HUES48 (cell line): ENCODE results near the gene CXCR3.
"Not testable (repeated sequence)": the region's sequence is repeated elsewhere in the genome, so short reads cannot be mapped to it uniquely, and the experiment has no call there.

Experiments used
- H3K27ac ChIP-seq: one replicate; pipeline ENCODE4 v1.7.0; 2013; ENCODE audit warnings: low read depth, low read length, inconsistent platforms
- H3K27me3 ChIP-seq: 2 replicates; pipeline ENCODE4 v1.6.1; 2013; ENCODE audit warnings: mild to moderate bottlenecking, low read length; ENCODE audit not compliant: control insufficient read depth, insufficient read depth
- H3K36me3 ChIP-seq: 2 replicates; pipeline ENCODE4 v1.6.1; 2013; ENCODE audit warnings: low read length; ENCODE audit not compliant: control insufficient read depth, insufficient read depth
- H3K4me1 ChIP-seq: 2 replicates; pipeline ENCODE4 v1.6.1; 2013; ENCODE audit warnings: mild to moderate bottlenecking, low read length; ENCODE audit not compliant: control insufficient read depth, insufficient read depth
- H3K4me3 ChIP-seq: 2 replicates; pipeline ENCODE4 v1.5.1; 2013; ENCODE audit warnings: mild to moderate bottlenecking, low read depth, low read length
- H3K9ac ChIP-seq: 2 replicates; pipeline ENCODE4 v1.6.1; 2013; ENCODE audit warnings: mild to moderate bottlenecking, low read depth, low read length, moderate library complexity
- H3K9me3 ChIP-seq: 2 replicates; pipeline ENCODE4 v1.6.1; 2013; ENCODE audit warnings: low read length; ENCODE audit not compliant: control insufficient read depth, insufficient read depth

The CXCR3 gene

DNA sequence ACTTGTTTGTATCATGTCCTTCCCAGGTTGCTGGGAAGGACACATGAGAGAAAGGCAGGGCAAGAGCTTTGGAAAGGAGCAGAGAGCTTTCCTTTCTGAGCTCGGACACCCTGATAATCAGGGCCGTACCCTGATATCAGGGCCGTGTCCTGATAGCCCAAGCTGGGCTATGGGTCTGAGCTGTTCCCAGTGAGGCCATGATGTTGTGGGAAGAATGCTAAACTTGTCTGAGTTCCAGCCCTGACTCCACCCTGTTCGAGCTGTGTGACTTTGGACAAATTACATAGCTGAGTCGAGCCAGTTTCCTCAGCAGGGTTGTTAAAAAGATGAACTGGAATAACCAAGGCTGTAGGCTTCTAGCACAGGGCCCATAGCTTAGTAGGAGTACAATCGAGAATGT, 3.3 kb upstream of the CXCR3 start:
- no peaks in the 10 kb centered on the region for H3K4me1 ChIP-seq
- H3K9ac ChIP-seq, result no peak overlapping the region
- H3K36me3 ChIP-seq, result no peaks in the 10 kb centered on the region
- H3K4me3 ChIP-seq, result no peak overlapping the region
- H3K27me3 ChIP-seq, result no peaks in the 10 kb centered on the region
- peaks cover 33% of the 10 kb centered on the region for H3K9me3 ChIP-seq
- H3K27ac ChIP-seq, result no peak overlapping the region

DNA sequence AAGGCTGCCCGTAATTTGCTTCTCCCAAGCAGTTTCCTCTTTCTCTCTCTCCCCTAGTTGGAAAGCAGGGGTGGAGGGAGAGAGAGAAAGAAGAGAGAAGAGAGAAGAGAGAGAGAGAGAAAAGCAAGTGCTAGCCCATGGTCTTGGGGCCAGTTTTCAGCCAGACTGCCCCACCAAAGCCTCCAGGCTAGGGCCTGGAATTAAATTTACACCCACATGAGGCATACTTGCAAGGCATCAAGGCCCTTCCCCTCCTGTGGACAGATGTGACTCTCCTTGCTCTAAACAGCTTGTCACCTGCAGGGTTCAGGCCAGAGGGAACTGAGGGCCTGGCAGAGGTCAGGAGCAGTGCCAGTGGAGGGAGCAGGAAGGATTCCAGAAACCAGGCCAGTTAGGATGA, 1.7 kb upstream of the CXCR3 start:
- H3K4me3 ChIP-seq, result no peak overlapping the region
- H3K27ac ChIP-seq, result no peak overlapping the region
- H3K36me3 ChIP-seq, result no peaks in the 10 kb centered on the region
- H3K9me3 ChIP-seq, result peaks cover 43% of the 10 kb centered on the region
- no peaks in the 10 kb centered on the region for H3K27me3 ChIP-seq
- no peak overlapping the region for H3K9ac ChIP-seq
- H3K4me1 ChIP-seq, result no peaks in the 10 kb centered on the region

DNA sequence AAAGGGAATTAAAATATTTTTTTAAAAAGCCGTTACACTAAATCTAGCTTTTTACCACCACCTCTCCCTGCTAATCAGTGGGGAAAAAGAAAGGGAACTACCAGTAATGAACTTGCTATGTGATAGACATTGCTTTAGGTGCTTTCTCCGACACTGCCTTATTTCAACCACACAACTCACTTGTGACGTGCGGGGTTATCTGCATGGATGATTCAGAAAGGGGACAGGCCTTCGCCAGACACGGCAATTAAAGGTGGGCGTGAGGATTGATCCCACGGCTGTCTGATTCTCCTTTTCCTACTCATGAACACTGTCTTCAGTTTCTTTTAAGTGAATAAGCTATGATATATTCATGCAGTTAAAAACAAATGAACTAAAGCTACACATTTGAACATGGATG, 882 bp upstream of the CXCR3 start:
- H3K9ac ChIP-seq, result no peak overlapping the region
- no peak overlapping the region for H3K27ac ChIP-seq
- H3K4me1 ChIP-seq, result no peaks in the 10 kb centered on the region
- no peaks in the 10 kb centered on the region for H3K36me3 ChIP-seq
- H3K4me3 ChIP-seq, result no peak overlapping the region
- peaks cover 46% of the 10 kb centered on the region for H3K9me3 ChIP-seq
- no peaks in the 10 kb centered on the region for H3K27me3 ChIP-seq

DNA sequence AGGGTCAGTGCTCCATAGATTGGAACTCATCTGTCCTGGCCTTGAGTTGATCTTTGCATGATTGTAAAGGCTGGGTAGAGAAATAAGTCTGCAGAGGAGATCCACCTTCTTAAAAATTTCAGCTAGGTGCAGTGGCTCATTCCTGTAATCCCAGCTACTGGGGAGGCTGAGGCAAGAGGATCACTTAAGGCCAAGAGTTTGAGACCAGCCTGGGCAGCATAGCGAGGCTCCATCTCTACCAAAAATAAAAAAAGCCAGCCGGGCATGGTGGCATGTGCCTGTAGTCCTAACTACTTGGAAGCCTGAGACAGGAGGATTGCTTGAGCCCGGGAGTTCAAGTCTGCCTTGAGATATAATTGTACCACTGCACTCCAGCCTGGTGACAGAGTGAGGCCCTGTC, 476 bp upstream of the CXCR3 start:
- no peaks in the 10 kb centered on the region for H3K36me3 ChIP-seq
- H3K9ac ChIP-seq, result no peak overlapping the region
- peaks cover 45% of the 10 kb centered on the region for H3K9me3 ChIP-seq
- H3K27ac ChIP-seq, result no peak overlapping the region
- no peaks in the 10 kb centered on the region for H3K4me1 ChIP-seq
- H3K4me3 ChIP-seq, result no peak overlapping the region
- H3K27me3 ChIP-seq, result no peaks in the 10 kb centered on the region

DNA sequence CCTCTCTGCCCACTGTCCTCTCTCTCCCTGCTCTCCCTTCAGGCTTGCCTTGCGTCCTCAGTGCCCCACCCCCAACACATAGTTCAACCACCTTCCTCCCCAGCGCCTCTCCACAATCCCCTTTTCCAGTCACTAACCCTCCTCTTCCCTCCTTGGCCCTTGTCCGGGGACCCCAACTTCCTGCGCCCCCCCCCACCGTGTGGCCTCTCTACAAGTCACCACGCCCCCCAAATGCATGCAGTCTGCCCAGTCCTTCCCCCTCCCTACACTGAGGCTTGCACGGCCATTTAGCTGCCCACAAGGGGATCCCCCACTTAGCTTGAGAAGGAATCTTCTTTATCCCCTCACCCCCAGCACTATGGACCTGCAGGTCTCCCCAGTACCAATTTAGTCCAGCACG, 569 bp downstream of the CXCR3 start:
- Histone ChIP-seq H3K4me1 (no peaks in the 10 kb centered on the region), H3K27ac (no peak overlapping the region), H3K4me3 (no peak overlapping the region), H3K9me3 (peaks cover 40% of the 10 kb centered on the region), H3K27me3 (no peaks in the 10 kb centered on the region), H3K36me3 (peaks cover 7% of the 10 kb centered on the region; the same call in 1 of the 2 replicates), H3K9ac (no peak overlapping the region)

DNA sequence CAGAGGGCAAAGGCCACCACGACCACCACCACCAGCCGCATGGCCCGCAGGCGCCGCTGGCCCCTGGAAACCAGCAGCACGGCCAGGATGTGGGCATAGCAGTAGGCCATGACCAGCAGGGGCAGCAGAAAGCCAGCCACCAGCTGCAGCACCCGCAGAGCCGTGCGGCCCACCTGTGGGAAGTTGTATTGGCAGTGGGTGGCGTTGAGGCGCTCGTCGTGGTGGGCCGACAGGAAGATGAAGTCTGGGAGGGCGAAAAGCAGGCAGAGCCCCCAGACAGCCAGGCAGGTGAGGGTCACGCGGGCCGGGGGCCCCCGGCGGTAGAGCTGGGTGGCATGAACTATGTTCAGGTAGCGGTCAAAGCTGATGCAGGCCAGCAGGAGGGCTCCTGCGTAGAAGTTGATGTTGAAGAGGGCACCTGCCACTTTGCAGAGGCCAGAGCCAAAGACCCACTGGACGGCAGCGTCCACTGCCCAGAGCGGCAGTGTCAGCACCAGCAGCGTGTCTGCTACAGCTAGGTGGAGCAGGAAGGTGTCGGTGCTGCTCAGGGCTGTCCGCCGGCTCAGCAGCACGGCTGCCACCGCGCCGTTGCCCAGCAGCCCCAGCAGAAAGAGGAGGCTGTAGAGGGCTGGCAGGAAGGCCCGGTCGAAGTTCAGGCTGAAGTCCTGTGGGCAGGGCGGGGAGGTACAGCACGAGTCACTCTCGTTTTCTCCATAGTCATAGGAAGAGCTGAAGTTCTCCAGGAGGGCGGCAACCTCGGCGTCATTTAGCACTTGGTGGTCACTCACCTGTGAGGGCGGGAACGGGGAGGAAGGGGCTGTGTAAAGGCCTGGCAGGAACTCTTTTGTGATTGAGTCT, 1.4 kb downstream of the CXCR3 start:
- no peak overlapping the region for H3K9ac ChIP-seq
- no peaks in the 10 kb centered on the region for H3K27me3 ChIP-seq
- H3K36me3 ChIP-seq, result peaks cover 7% of the 10 kb centered on the region; the same call in 1 of the 2 replicates
- peaks cover 39% of the 10 kb centered on the region for H3K9me3 ChIP-seq
- no peak overlapping the region for H3K4me3 ChIP-seq
- H3K27ac ChIP-seq, result no peak overlapping the region
- no peaks in the 10 kb centered on the region for H3K4me1 ChIP-seq

DNA sequence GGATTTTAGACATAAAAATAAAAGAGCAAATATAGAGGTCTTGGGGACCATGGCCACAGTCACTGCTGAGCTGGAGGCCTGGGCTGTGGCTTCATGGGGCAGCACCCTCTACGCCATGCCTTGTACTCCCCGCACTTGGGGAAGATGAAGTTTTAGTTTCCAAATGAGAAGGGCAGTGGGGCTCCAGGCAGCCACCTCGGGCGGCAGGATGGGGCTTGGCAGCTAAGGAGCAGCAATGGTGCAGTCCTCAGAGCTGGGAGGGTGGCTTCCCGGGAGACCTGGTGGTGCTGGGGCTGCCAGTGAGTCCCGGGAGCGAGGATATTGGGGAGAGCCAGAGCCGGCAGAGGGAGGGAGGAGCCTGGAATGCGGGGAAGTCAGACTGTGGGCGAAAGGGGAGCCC, 2.4 kb downstream of the CXCR3 start:
- no peaks in the 10 kb centered on the region for H3K4me1 ChIP-seq
- H3K9ac ChIP-seq, result no peak overlapping the region
- H3K36me3 ChIP-seq, result peaks cover 11% of the 10 kb centered on the region; the same call in 1 of the 2 replicates
- H3K9me3 ChIP-seq, result peaks cover 38% of the 10 kb centered on the region
- H3K27me3 ChIP-seq, result no peaks in the 10 kb centered on the region
- no peak overlapping the region for H3K4me3 ChIP-seq
- no peak overlapping the region for H3K27ac ChIP-seq

DNA sequence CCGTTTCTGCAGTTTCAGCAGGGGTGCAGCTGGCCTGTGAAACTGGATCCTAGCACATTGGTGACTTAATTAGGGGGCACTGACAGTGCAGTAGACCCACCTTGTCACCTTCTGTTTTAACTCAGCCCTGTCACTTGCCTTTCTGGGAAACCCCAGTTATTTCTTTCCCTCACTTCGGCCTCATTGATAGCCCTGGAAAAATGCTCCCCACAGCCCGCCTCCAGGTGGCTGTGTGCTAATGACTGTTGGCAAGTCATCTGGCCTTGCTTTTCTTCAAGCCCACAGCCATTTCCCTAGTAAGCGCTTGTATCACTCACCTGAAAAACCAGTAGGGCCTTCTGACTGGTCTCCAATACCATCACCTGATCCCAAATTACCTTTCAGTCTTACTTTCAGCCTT, 3.3 kb downstream of the CXCR3 start:
- Histone ChIP-seq H3K36me3 (peaks cover 16% of the 10 kb centered on the region; the same call in 1 of the 2 replicates), H3K4me3 (no peak overlapping the region), H3K27me3 (no peaks in the 10 kb centered on the region), H3K27ac (no peak overlapping the region), H3K9ac (no peak overlapping the region), H3K9me3 (peaks cover 35% of the 10 kb centered on the region; the same call in 1 of the 2 replicates), H3K4me1 (no peaks in the 10 kb centered on the region)

DNA sequence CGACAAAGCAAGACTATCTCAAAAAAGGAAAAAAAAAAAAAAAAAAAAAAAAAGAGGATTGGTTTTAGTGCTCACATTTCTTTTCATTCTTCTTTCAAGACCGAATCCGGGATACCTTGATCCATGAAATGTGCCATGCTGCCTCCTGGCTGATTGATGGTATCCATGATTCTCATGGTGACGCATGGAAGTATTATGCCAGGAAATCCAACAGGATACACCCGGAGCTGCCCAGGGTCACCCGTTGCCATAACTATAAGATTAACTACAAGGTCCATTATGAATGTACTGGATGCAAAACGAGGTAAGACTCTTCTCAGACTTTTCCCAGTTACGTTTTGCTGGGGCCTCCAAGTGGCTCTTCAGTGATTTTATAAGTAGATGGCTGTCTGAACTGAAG, 6.1 kb downstream of the CXCR3 start:
- peaks cover 43% of the 10 kb centered on the region; the same call in 1 of the 2 replicates for H3K9me3 ChIP-seq
- no peaks in the 10 kb centered on the region for H3K27me3 ChIP-seq
- no peak overlapping the region for H3K27ac ChIP-seq
- no peak overlapping the region for H3K9ac ChIP-seq
- H3K36me3 ChIP-seq, result peaks cover 24% of the 10 kb centered on the region; the same call in 1 of the 2 replicates
- H3K4me1 ChIP-seq, result no peaks in the 10 kb centered on the region
- H3K4me3 ChIP-seq, result no peak overlapping the region

DNA sequence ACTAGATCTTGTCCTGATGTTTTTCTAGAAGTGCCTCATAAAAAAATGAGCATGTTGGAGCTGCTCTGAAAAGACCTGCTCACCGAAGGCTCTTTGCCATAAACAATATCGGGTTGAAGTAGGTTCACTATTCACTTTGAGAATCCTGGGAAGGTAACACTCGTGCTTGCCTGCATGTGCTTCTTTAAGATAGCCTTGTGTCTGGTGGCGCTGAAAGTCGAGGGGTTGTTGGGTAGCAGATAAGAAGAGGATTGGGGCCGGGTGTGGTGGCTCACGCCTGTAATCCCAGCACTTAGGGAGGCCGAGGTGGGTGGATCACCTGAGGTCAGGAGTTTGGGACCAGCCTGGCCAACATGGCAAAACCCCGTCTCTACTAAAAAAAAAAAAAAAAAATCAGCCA, 6.6 kb downstream of the CXCR3 start:
- not testable (repeated sequence) for H3K9ac ChIP-seq, H3K4me3 ChIP-seq, H3K27me3 ChIP-seq, H3K27ac ChIP-seq, H3K4me1 ChIP-seq
- H3K9me3 ChIP-seq, result peaks cover 43% of the 10 kb centered on the region; the same call in 1 of the 2 replicates
- peaks cover 24% of the 10 kb centered on the region; the same call in 1 of the 2 replicates for H3K36me3 ChIP-seq

DNA sequence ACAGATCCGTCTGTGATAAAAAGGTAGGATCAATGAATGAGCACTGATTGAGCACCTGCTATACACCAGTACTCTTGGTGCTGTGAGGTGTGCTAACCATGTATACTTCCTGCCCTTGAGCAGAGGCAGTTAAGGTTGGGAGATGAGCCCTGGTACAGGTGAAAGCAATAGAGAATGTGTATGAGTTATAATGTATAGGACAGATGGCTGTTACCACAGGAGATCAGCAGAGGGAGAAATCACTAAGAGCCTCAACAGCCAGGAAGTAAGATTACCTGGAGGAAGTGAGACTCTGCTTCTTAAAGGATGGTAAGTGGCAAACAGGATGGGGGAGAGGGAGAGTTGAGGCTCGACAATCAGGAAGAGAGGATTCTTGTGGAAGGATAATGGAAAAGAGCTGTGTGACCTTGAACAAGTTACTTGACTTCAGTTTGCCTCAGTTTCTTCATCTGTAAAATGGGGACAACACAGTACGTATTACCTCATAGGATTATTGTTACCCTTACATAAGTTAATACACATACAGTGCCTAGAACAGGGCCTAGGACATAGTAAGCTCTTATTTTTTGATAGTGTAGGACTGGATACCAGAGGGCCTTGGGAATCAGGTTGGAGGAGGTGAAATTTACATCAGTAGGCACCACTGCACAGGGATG, 9.1 kb downstream of the CXCR3 start:
- Histone ChIP-seq H3K36me3 (peaks cover 33% of the 10 kb centered on the region), H3K27ac (no peak overlapping the region), H3K9me3 (peaks cover 40% of the 10 kb centered on the region), H3K4me3 (no peak overlapping the region), H3K27me3 (no peaks in the 10 kb centered on the region), H3K9ac (no peak overlapping the region), H3K4me1 (no peaks in the 10 kb centered on the region)
